GM12878 (cell line): ENCODE measurements around the gene DLL1. TPM values are rescaled to one million over a fixed set of nuclear protein-coding genes. Genes with fewer than 3 reads are reported as not detected.

Source experiments
- BACH1 ChIP-seq: fragments of 450-650 bp; IDR thresholded peaks from 2 replicates; pipeline ENCODE4 v1.6.1; 2017; ENCODE audit warnings: mild to moderate bottlenecking, borderline replicate concordance
- CREB1 ChIP-seq: IDR thresholded peaks from 2 replicates; pipeline ENCODE4 v1.6.1; 2012; ENCODE audit warnings: low read depth, mild to moderate bottlenecking, inconsistent platforms
- CTCF ChIP-seq, 3 experiments: IDR thresholded peaks in 2 of 3; conservative IDR thresholded peaks in 1 of 3; 2 replicates each; pipeline ENCODE4 v1.5.1; 2011; ENCODE audit warnings: low read depth in 3 of 3, low read length in 3 of 3, mild to moderate bottlenecking in 3 of 3, control low read depth in 2 of 3, moderate library complexity in 2 of 3, inconsistent platforms in 1 of 3, mixed read lengths in 1 of 3; ENCODE audit not compliant: control insufficient read depth in 2 of 3, insufficient read depth in 1 of 3; ENCODE audit errors: extremely low read depth in 1 of 3
- GABPA ChIP-seq: IDR thresholded peaks from 2 replicates; pipeline ENCODE4 v1.6.1; 2014; ENCODE audit warnings: antibody characterized with exemption, low read depth, mild to moderate bottlenecking, inconsistent platforms
- POLR2AphosphoS5 ChIP-seq: IDR thresholded peaks from 2 replicates; pipeline ENCODE4 v1.6.1; 2011; ENCODE audit warnings: mild to moderate bottlenecking, low read length, inconsistent platforms
- TAF1 ChIP-seq: IDR thresholded peaks from 2 replicates; pipeline ENCODE4 v1.6.1; 2011; ENCODE audit warnings: mild to moderate bottlenecking, low read depth, low read length, borderline replicate concordance
- ZNF207 ChIP-seq: fragments of 450-650 bp; IDR thresholded peaks from 2 replicates; pipeline ENCODE4 v1.6.1; 2014; ENCODE audit warnings: antibody characterized with exemption, mild to moderate bottlenecking, borderline replicate concordance
- polyA plus RNA-seq, 11 experiments: library from polyadenylated mRNA; depleted of rRNA in 4 of 11; unstranded in 6 of 11; stranded (reverse) in 5 of 11; fragments of >200 nt; fragmentation: Nextera tagmentation in 4 of 11; fragmentation: Illumina TruSeq in 1 of 11; extraction: Ambion mirVana in 4 of 11; extraction: Trizol in 1 of 11; gene quantifications; 1 replicate in 1 of 11; 2 replicates in 10 of 11; pipeline versions ENCODE4 v1.2.1 to v1.2.3, GENCODE V29; 2011 to 2016; ENCODE audit warnings: inconsistent platforms in 2 of 11, missing spikeins in 2 of 11, low read depth in 1 of 11
- total RNA-seq, 4 experiments: library from RNA; depleted of rRNA in 3 of 4; stranded (reverse); fragments of >200 nt in 3 of 4; fragmentation: Illumina TruSeq in 1 of 4; extraction: Trizol in 1 of 4; gene quantifications; 2 replicates each; pipeline versions ENCODE4 v1.2.1 to v1.2.3, GENCODE V29; 2013 to 2021
- TF ChIP-seq, protein P1 (sequence below): IDR thresholded peaks from 2 replicates; pipeline ENCODE4 v1.6.1; 2011; ENCODE audit warnings: mild to moderate bottlenecking, low read depth, low read length, moderate library complexity; ENCODE audit not compliant: insufficient replicate concordance
- TF ChIP-seq, protein P2 (sequence below): fragments of 450-650 bp; IDR thresholded peaks from 2 replicates; pipeline ENCODE4 v1.6.1; 2014; ENCODE audit warnings: mild to moderate bottlenecking

DLL1 gene
- total and polyA plus RNA-seq, 10 of the 15 experiments (the other 5 are each of a cell fraction or from before 2014, with no cell fraction given), result 0.02 to 0.80 (median 0.19) TPM

DNA sequence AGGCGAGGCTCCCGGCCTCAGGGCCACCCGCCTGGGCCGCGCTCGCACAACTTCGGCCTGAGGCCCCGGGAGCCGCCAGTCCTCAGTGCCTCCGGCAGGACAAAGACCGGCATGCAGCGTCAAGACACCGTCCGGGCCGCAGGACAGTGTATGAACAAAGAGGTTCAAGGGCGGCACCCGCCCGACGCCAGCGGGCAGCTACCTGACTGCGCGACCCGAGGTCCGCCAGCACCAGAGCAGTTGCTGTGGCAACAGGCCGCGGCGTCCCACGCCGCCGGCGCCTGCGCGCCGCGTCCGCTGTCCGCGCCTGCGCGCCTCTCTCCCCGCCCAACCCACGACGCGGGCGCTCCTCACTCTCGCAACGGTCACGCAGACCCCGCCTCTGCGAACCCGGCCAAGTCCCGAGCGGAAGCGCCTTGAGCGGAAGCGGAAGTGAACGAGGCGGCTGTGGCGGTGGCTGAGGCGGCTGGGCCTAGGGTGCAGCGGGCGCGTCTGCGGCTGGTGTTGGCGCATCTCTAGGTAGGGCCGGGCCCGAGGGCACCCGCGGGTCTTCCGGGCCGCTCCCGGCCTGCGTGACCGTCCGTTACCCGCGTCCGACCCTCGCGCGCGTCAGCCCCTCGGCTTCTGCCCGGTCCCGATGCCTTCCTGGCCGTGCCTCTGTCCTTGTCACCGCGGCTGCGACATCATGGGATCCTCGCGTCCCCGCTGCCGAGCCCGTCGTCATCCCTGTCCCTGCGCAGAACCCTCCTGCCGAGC, 15.6 kb upstream of the DLL1 start, which contains the start of gene FAM120B (continued):
- TF ChIP-seq, protein P1, sequence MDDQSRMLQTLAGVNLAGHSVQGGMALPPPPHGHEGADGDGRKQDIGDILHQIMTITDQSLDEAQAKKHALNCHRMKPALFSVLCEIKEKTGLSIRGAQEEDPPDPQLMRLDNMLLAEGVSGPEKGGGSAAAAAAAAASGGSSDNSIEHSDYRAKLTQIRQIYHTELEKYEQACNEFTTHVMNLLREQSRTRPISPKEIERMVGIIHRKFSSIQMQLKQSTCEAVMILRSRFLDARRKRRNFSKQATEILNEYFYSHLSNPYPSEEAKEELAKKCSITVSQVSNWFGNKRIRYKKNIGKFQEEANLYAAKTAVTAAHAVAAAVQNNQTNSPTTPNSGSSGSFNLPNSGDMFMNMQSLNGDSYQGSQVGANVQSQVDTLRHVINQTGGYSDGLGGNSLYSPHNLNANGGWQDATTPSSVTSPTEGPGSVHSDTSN, result no peak
- TF ChIP-seq POLR2AphosphoS5 (peak; percentile 93), GABPA (peak; percentile 89), CREB1 (peak; percentile 65; the same call in 1 of the 2 replicates), ZNF207 (0 out of 2 replicates have a peak, but pooled peaks have one; percentile 37), BACH1 (peak; percentile 89), TAF1 (peak; percentile 83; the same call in 1 of the 2 replicates), CTCF (IDR thresholded peaks at IDR 0.05 in 2 of 3, conservative IDR thresholded peaks at IDR 0.05 in 1 of 3; ENCODE audit: control insufficient read depth in 2 of 3, extremely low read depth in 1 of 3, insufficient read depth in 1 of 3, low read depth in 3 of 3, low read length in 3 of 3) (no peak)
- TF ChIP-seq, protein P2, sequence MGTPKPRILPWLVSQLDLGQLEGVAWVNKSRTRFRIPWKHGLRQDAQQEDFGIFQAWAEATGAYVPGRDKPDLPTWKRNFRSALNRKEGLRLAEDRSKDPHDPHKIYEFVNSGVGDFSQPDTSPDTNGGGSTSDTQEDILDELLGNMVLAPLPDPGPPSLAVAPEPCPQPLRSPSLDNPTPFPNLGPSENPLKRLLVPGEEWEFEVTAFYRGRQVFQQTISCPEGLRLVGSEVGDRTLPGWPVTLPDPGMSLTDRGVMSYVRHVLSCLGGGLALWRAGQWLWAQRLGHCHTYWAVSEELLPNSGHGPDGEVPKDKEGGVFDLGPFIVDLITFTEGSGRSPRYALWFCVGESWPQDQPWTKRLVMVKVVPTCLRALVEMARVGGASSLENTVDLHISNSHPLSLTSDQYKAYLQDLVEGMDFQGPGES, result peak; percentile 47; the same call in 1 of the 2 replicates
